Muscle layer of colon (tissue), 2 donors: ENCODE data around the gene UTP3.

ENCODE experiments used
- H3K27ac ChIP-seq: one replicate; pipeline ENCODE4 v1.7.0; 2013; ENCODE audit warnings: low read depth, mild to moderate bottlenecking, low read length, moderate library complexity
- H3K27me3 ChIP-seq, 2 donors: one replicate each; pipeline ENCODE4 v1.7.0; 2013; ENCODE audit warnings: low read length in 2 of 2, mild to moderate bottlenecking in 2 of 2; ENCODE audit not compliant: insufficient read depth in 2 of 2, control insufficient read depth in 1 of 2
- H3K36me3 ChIP-seq: one replicate; pipeline ENCODE4 v1.7.0; 2013; ENCODE audit warnings: mild to moderate bottlenecking, low read length; ENCODE audit not compliant: insufficient read depth
- H3K4me1 ChIP-seq: one replicate; pipeline ENCODE4 v1.7.0; 2013; ENCODE audit warnings: mild to moderate bottlenecking, low read length; ENCODE audit not compliant: insufficient read depth
- H3K4me3 ChIP-seq, 2 donors: one replicate each; pipeline ENCODE4 v1.7.0; 2013; ENCODE audit warnings: low read length in 2 of 2, low read depth in 1 of 2, mild to moderate bottlenecking in 1 of 2, moderate library complexity in 1 of 2
- H3K9ac ChIP-seq: one replicate; pipeline ENCODE4 v1.7.0; 2013; ENCODE audit warnings: low read length
- H3K9me3 ChIP-seq: one replicate; pipeline ENCODE4 v1.7.0; 2013; ENCODE audit warnings: mild to moderate bottlenecking, low read length
- donor health status: abdominal sarcoma.
- donor health status: Adenocarcinoma of cecum.

The UTP3 gene

DNA sequence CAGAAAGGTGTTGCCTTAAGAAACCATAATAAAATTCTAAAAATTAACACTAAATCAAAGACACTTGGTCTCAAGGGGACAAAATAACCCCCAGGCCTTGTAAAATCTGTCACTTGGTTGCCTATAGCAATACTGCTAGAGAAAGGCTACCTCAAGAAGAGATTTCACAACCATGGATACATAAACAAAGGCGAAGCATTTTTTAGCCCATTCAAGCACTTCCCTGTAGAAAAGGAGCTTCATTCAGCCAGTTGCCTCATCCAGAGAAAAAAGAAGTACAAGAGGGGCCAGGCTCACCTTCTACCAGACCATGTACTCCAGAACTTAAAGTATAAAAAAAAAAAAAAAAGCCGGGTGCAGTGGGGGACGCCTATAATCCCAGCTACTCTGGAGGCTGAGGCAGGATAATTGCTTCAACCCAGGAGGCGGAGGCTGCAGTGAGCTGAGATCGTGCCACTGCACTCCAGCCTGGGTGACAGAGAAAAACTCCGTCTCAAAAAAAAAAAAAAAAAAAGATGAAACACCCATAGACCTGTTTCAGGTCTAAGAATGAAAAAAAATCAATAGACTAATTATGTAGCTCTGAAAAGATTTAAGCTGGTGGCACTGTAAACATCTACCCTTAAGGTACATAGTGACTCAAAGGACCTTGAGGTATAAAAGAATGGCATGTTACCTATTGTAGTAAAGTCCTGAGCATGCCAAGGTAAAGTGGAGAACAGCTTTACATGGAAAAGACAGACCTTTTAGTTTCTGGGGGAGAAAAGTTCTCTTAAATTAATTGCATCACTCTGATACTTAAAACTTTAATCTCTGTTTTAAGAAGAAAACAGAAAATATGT, 51.4 kb downstream of the UTP3 start:
- no peak overlapping the region for H3K9ac ChIP-seq
- no peak overlapping the region for H3K4me3 ChIP-seq
- H3K27ac ChIP-seq = no peak overlapping the region
- H3K4me1 ChIP-seq = peaks cover 5% of the 10 kb centered on the region
- no peaks in the 10 kb centered on the region for H3K9me3 ChIP-seq
- H3K27me3 ChIP-seq = no peaks in the 10 kb centered on the region
- no peaks in the 10 kb centered on the region for H3K36me3 ChIP-seq
